Lower leg skin (tissue), 4 donors: ENCODE data around the gene VPS8. TPM values are rescaled to one million over a fixed set of nuclear protein-coding genes. Genes with fewer than 3 reads are reported as not detected.

Experiments
- DNase-seq, 2 donors: peaks; one replicate each; pipeline ENCODE4 v3.0.0-alpha.2; 2019; ENCODE audit warnings: low spot score in 2 of 2
- H3K4me3 ChIP-seq: fragments of 200-600 bp; sonication (generic); 2 replicates; pipeline ENCODE4 v1.5.1; 2017; ENCODE audit warnings: mild to moderate bottlenecking, low read depth; ENCODE audit not compliant: poor library complexity, severe bottlenecking
- CTCF ChIP-seq, 3 donors: fragments of 450-650 bp; IDR thresholded peaks; one replicate each; pipeline ENCODE4 v1.5.1; 2016; ENCODE audit warnings: antibody characterized with exemption in 3 of 3, mild to moderate bottlenecking in 3 of 3, moderate library complexity in 2 of 3
- POLR2A ChIP-seq, 2 donors: fragments of 450-650 bp; IDR thresholded peaks; one replicate each; pipeline ENCODE4 v1.6.1; 2016 to 2017; ENCODE audit warnings: antibody characterized with exemption in 2 of 2, mild to moderate bottlenecking in 1 of 2, moderate library complexity in 1 of 2
- WGBS, 2 donors: methylation state at CpG; one replicate each; pipeline ENCODE4 v1.1.5; 2018; 5-methylcytosine and 5-hydroxymethylcytosine counted together
- intact Hi-C: fragments of 100-400 bp; cut with DNase I; formaldehyde crosslinking; loops from one replicate; pipeline ENCODE4 v1.15.0; 2023; ENCODE audit warnings: low total_unique reads
- total RNA-seq, 4 donors: library from RNA; depleted of rRNA; stranded (reverse); fragments of >200 nt; gene quantifications; one replicate each; pipeline ENCODE4 v1.1.0, GENCODE V29; 2016

Gene VPS8
- total RNA-seq, 4 donors from 2014 or later = 31.4 to 67.7 (median 55.1) TPM

DNA sequence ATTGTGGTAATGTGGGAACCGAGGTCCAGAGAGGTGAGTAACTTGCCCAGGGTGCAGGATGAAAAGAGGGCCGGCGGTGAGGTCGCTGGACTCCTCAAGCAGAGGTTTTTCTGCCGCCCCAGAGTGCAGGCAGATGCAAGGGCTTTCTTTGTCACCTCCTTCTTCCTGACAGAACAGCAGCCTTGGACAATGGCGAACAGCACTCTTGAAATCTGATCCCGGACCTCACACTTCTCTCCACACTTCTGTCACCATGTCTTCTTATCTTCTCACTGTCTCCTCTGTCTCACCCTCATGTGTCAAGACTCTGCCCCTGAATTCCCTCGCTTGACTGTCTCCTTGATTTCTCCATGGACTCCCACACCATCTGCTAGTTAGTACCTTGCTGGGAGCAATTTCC is 15.4 kb upstream of the VPS8 start:
- intact Hi-C loops = no loop called here
- no peak overlapping the region for H3K4me3 ChIP-seq
- no peak for DNase-seq
- TF ChIP-seq CTCF (IDR thresholded peaks at IDR 0.05) = no peak
- no peak for TF ChIP-seq POLR2A (IDR thresholded peaks at IDR 0.05)
- 73 to 82% methylated on average over 8 of the region's 8 CpGs for WGBS, 2 donors

DNA sequence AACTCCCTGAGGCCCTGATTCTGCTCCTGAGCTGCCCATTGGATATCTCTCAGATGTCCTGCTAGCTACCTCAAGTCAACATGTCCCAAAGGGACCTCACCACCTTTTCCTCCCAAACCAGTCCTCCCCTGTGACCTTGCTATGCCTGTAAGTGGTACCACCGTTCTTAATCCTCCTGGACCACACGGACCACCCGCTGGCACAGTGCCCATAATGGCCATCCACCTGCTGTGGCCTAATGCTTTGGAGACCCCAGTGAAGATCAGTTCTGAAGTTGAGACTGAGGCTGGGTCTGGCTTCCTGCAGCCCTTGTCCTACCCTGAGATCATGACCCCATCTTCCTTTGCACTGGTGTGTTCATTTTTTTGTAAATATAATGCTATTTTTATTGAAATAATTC is 15.0 kb upstream of the VPS8 start:
- DNase-seq = no peak
- H3K4me3 ChIP-seq = no peak overlapping the region
- 87 to 92% methylated on average over 3 of the region's 3 CpGs for WGBS, 2 donors
- TF ChIP-seq POLR2A (IDR thresholded peaks at IDR 0.05) = no peak
- intact Hi-C loops = no loop called here

DNA sequence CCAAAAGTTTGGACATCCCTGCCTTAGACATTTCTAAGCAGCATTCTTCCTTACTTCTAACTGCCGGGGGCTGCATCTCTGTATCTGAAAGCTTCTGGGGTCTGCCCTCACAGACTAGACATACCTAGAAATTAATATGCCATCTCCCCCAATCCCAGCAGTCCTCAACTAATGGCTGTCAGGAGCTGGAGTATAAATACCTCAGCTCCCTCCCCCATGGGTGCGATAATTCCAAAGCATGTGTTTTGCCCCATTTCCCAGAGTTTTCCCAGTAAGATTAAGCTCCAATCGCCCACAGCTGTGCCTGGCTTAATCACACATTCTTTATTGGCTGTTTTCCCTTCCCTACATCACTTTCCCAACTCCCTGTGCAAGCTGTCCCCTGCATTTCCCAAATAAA is 13.8 kb upstream of the VPS8 start:
- no peak for DNase-seq
- 84 to 88% methylated on average over 3 of the region's 3 CpGs for WGBS, 2 donors
- TF ChIP-seq POLR2A (IDR thresholded peaks at IDR 0.05) (no peak), CTCF (IDR thresholded peaks at IDR 0.05) (no peak)
- H3K4me3 ChIP-seq = no peak overlapping the region
- intact Hi-C loops = no loop called here

GRCh38 chr3:184800349-184800930 is 11.5 kb upstream of the VPS8 start:
- H3K4me3 ChIP-seq = no peak overlapping the region
- DNase-seq = no peak
- TF ChIP-seq CTCF (IDR thresholded peaks at IDR 0.05) (no peak), POLR2A (IDR thresholded peaks at IDR 0.05) (no peak)
- intact Hi-C loops = no loop called here
- WGBS, 2 donors = 83 to 89% methylated on average over 6 of the region's 6 CpGs

DNA sequence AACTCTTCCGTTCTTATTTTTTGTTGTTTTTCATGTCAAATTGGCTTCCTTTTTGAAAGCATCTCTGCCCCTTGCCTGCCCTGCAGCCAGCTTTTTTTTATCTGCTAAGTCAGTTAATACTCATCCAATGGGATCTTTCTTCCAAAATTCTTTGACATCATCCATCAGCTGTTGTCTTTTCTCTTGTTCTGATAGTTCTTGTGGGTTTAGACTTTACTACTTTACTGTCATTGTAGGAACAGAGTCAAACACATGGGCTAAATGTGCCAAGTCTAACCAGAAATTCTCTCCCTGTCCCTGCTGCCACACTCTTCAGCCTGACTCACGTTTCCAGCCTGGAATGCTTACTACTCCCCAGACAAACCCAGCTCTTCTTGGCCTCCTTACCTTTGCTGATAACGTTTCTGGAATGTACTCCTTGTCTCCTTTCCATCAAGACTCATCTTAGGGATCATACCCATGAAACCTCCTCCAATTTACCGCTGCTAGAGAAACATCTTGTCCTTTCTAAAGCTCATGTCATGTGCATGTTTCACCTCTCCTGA is 10.7 kb upstream of the VPS8 start:
- WGBS, 2 donors = 52 to 56% methylated on average over 4 of the region's 4 CpGs
- DNase-seq = no peak
- intact Hi-C loops = no loop called here

GRCh38 chr3:184802150-184802549 is 9.8 kb upstream of the VPS8 start:
- WGBS, 2 donors = 96 to 97% methylated on average over 4 of the region's 4 CpGs
- intact Hi-C loops = no loop called here
- TF ChIP-seq CTCF (IDR thresholded peaks at IDR 0.05) (no peak), POLR2A (IDR thresholded peaks at IDR 0.05) (no peak)
- no peak for DNase-seq
- no peak overlapping the region for H3K4me3 ChIP-seq

More for the DNA sequence above, 10.7 kb upstream of the VPS8 start:
- TF ChIP-seq CTCF (IDR thresholded peaks at IDR 0.05) = no peak
- TF ChIP-seq POLR2A (IDR thresholded peaks at IDR 0.05) = no peak
- no peak overlapping the region for H3K4me3 ChIP-seq
